ENCODE data around the gene NLGN1.

The NLGN1 gene

DNA sequence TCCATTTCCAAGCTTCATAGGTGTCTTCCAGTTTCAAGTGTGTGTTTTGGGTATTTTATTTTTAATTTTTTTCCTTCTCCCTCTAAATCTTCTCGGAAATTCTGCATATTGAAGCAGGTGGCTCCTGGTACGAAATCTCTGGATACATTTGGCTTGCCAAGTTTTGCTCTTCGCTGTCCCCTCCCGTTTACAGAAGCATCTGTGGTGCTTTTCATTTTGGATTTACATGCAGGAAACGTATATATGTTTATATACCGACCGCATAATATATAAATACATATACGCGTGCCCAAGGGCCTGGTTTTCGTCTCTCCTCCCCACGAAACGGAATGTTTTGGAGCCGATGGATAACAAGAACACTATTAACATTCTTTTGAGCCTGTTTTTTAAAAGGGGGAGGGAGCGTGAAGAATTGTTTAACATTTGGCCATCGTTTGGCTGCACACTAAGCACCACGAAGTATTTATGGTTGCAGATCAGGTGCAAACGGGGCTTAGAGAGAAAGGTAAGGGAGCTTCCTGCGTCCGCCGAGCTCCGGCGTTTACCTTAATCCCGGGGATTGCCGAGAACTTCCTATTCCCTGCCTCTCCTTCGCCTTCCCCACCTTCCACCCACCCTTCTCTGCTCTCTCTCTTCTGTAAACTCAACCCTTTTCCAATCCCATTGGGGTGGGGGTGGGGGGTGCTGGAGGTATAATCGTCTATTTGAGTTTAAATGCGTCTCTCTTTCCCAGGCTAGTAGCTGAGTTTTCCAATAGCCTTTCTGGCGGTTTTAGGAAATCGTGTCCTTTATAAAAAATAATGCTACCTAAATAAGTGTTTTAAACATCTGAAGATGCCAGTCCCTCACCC lies 1.1 kb upstream of the NLGN1 start:
- no peaks in the 10 kb centered on the region for H3K36me3 ChIP-seq
- no peaks in the 10 kb centered on the region for H3K9me3 ChIP-seq
- H3K27me3 ChIP-seq, result peaks cover 41% of the 10 kb centered on the region
- H3K9ac ChIP-seq, result no peak overlapping the region
- no peak for TF ChIP-seq Cebpa-rat (IDR thresholded peaks at IDR 0.05)
- peak overlapping the region; percentile 91 for H3K4me2 ChIP-seq
- peaks cover 24% of the 10 kb centered on the region for H4K20me1 ChIP-seq
- no peak overlapping the region for H3K27ac ChIP-seq
- H3K4me1 ChIP-seq, result peaks cover 29% of the 10 kb centered on the region
- H3K4me3 ChIP-seq, result peak overlapping the region; percentile 70

- Histone ChIP-seq H3K36me3 (no peaks in the 10 kb centered on the region), H3K4me2 (peak overlapping the region; percentile 91), H4K20me1 (peaks cover 24% of the 10 kb centered on the region), H3K9me3 (no peaks in the 10 kb centered on the region), H3K27me3 (peaks cover 41% of the 10 kb centered on the region), H3K27ac (no peak overlapping the region), H3K4me1 (peaks cover 39% of the 10 kb centered on the region), H3K9ac (peak overlapping the region; percentile 46; the same call in 1 of the 2 replicates), H3K4me3 (peak overlapping the region; percentile 66)
- no peak for TF ChIP-seq Cebpa-rat (IDR thresholded peaks at IDR 0.05)
Observed at GRCh38 chr3:173398111-173398479, 551 bp downstream of the NLGN1 start.

GRCh38 chr3:173399044-173399443 lies 1.5 kb downstream of the NLGN1 start:
- H3K4me3 ChIP-seq, result no peak overlapping the region
- H3K4me1 ChIP-seq, result peaks cover 40% of the 10 kb centered on the region
- H4K20me1 ChIP-seq, result peaks cover 24% of the 10 kb centered on the region
- H3K36me3 ChIP-seq, result no peaks in the 10 kb centered on the region
- no peaks in the 10 kb centered on the region for H3K9me3 ChIP-seq
- no peak overlapping the region for H3K27ac ChIP-seq
- TF ChIP-seq Cebpa-rat (IDR thresholded peaks at IDR 0.05), result no peak
- no peak overlapping the region for H3K9ac ChIP-seq
- no peak overlapping the region for H3K4me2 ChIP-seq
- peaks cover 41% of the 10 kb centered on the region for H3K27me3 ChIP-seq

- Histone ChIP-seq H3K4me2 (no peak overlapping the region), H3K36me3 (no peaks in the 10 kb centered on the region), H3K4me3 (no peak overlapping the region), H3K9ac (no peak overlapping the region), H4K20me1 (peaks cover 20% of the 10 kb centered on the region), H3K27ac (no peak overlapping the region), H3K9me3 (no peaks in the 10 kb centered on the region), H3K4me1 (peaks cover 30% of the 10 kb centered on the region), H3K27me3 (peaks cover 32% of the 10 kb centered on the region)
- no peak for TF ChIP-seq Cebpa-rat (IDR thresholded peaks at IDR 0.05)
Observed at GRCh38 chr3:173401369-173401768, 3.8 kb downstream of the NLGN1 start.

- no peak overlapping the region for H3K27ac ChIP-seq
- no peak overlapping the region for H3K4me3 ChIP-seq
- TF ChIP-seq Cebpa-rat (IDR thresholded peaks at IDR 0.05), result no peak
- H3K36me3 ChIP-seq, result no peaks in the 10 kb centered on the region
- H3K4me1 ChIP-seq, result peaks cover 18% of the 10 kb centered on the region
- no peak overlapping the region for H3K9ac ChIP-seq
- no peaks in the 10 kb centered on the region for H3K9me3 ChIP-seq
- H3K4me2 ChIP-seq, result peak overlapping the region; percentile 61
- peaks cover 19% of the 10 kb centered on the region for H3K27me3 ChIP-seq
- peaks cover 7% of the 10 kb centered on the region; the same call in 1 of the 2 replicates for H4K20me1 ChIP-seq
Observed at GRCh38 chr3:173402656-173403055, 5.1 kb downstream of the NLGN1 start.

DNA sequence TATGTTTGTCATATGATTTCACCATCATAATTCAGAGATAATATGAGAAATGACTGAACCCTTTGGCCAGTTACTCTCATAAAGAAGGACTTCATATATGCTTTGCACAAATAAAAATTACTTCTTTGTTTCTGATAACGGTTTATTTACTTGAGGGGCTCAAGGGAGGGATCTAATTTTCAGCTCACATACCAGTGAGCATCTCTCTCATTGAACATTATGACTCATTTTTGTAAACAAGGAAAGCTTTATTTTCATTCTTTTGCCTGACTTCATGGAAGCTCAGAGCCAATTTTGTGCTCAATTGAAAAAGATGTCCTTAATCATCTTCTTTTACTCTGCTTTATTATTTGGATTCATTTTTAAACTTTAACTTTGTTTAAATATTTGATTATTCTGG lies 5.8 kb downstream of the NLGN1 start:
- H3K27ac ChIP-seq, result no peak overlapping the region
- peaks cover 11% of the 10 kb centered on the region for H3K4me1 ChIP-seq
- H3K4me2 ChIP-seq, result no peak overlapping the region
- H3K36me3 ChIP-seq, result no peaks in the 10 kb centered on the region
- no peak for TF ChIP-seq Cebpa-rat (IDR thresholded peaks at IDR 0.05)
- H3K9ac ChIP-seq, result no peak overlapping the region
- no peaks in the 10 kb centered on the region; the same call in 1 of the 2 replicates for H4K20me1 ChIP-seq
- no peak overlapping the region for H3K4me3 ChIP-seq
- no peaks in the 10 kb centered on the region for H3K9me3 ChIP-seq
- peaks cover 12% of the 10 kb centered on the region for H3K27me3 ChIP-seq

DNA sequence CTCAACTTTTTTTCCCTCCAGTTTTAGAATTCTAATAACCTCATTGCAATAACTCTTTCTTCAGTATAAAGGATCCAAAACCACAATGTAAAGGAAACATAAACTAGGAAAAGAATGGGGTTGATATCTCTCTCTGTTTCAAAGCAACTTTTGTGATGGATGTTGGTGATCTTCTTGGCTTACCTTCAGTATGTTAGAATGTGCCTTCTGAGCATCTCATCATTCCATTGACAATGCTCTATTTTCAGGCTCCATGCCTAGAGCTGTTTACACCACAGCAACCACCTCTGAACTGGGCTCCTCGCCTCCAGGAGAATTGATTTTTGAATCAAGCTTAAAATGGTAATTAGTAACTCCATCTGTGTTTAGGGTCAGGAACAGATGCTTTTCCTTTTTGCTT lies 6.6 kb downstream of the NLGN1 start:
- Histone ChIP-seq H3K27ac (no peak overlapping the region), H3K4me2 (no peak overlapping the region), H3K9ac (no peak overlapping the region), H3K9me3 (no peaks in the 10 kb centered on the region), H3K36me3 (no peaks in the 10 kb centered on the region), H4K20me1 (no peaks in the 10 kb centered on the region), H3K27me3 (peaks cover 4% of the 10 kb centered on the region), H3K4me3 (no peak overlapping the region), H3K4me1 (peaks cover 10% of the 10 kb centered on the region)
- no peak for TF ChIP-seq Cebpa-rat (IDR thresholded peaks at IDR 0.05)

GRCh38 chr3:173410436-173410835 lies 12.9 kb downstream of the NLGN1 start:
- no peak overlapping the region for H3K4me3 ChIP-seq
- H3K27ac ChIP-seq, result no peak overlapping the region
- no peaks in the 10 kb centered on the region for H3K4me1 ChIP-seq
- no peak overlapping the region for H3K9ac ChIP-seq
- H3K4me2 ChIP-seq, result no peak overlapping the region
- H4K20me1 ChIP-seq, result no peaks in the 10 kb centered on the region
- no peaks in the 10 kb centered on the region for H3K9me3 ChIP-seq
- H3K27me3 ChIP-seq, result no peaks in the 10 kb centered on the region
- TF ChIP-seq Cebpa-rat (IDR thresholded peaks at IDR 0.05), result no peak
- no peaks in the 10 kb centered on the region for H3K36me3 ChIP-seq

DNA sequence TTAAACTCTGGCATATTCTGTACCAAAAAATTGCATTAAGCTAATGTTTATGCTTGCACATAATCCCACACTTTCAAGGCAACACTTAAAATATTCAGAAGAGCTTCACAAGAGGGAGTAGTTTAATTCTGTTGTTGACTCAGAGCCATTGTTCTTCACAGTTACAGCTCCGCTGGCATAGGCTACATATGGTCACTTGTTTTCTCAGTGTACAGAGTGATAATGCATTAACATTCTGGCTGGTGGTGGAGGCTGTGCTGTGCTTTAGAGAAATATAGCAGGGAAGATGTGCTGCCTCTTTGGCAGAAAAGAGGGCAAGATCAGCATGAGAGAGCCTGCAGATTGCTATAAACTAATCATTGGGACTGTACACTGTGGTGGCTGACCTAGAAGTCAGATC lies 13.3 kb downstream of the NLGN1 start:
- Histone ChIP-seq H3K4me1 (no peaks in the 10 kb centered on the region), H3K27ac (no peak overlapping the region), H3K4me2 (no peak overlapping the region), H3K9ac (no peak overlapping the region), H3K27me3 (no peaks in the 10 kb centered on the region), H3K9me3 (no peaks in the 10 kb centered on the region), H3K4me3 (no peak overlapping the region), H4K20me1 (no peaks in the 10 kb centered on the region), H3K36me3 (no peaks in the 10 kb centered on the region)
- TF ChIP-seq Cebpa-rat (IDR thresholded peaks at IDR 0.05), result no peak

GRCh38 chr3:173411375-173411973 lies 13.9 kb downstream of the NLGN1 start:
- Histone ChIP-seq H3K27ac (no peak overlapping the region), H3K27me3 (no peaks in the 10 kb centered on the region), H3K4me2 (no peak overlapping the region), H3K9me3 (no peaks in the 10 kb centered on the region), H3K4me3 (no peak overlapping the region), H3K4me1 (no peaks in the 10 kb centered on the region), H3K9ac (no peak overlapping the region), H4K20me1 (no peaks in the 10 kb centered on the region), H3K36me3 (no peaks in the 10 kb centered on the region)
- no peak for TF ChIP-seq Cebpa-rat (IDR thresholded peaks at IDR 0.05)

Measured in BLaER1 (cell line).